SU-DHL-6 (cell line): ENCODE data around the gene ESRRA.

ENCODE experiments used
- CTCF ChIP-seq: fragments of 200-600 bp; sonication (generic); IDR thresholded peaks from one replicate; pipeline ENCODE4 v1.5.1; 2017; ENCODE audit warnings: antibody characterized with exemption, mild to moderate bottlenecking, low read length, moderate library complexity; ENCODE audit not compliant: insufficient read depth, poor library complexity, severe bottlenecking
- EZH2phosphoT487 ChIP-seq: fragments of 200-600 bp; sonication (generic), shearing (Covaris generic); conservative IDR thresholded peaks from 2 replicates; pipeline ENCODE4 v1.6.1; 2018; ENCODE audit warnings: mild to moderate bottlenecking, antibody characterized with exemption, low read length, moderate library complexity, mixed read lengths

- TF ChIP-seq CTCF = no peak
- no peak for TF ChIP-seq EZH2phosphoT487
Observed at GRCh38 chr11:64358536-64358906, 53.2 kb downstream of the ESRRA start.
